NCI-H146 treated with DMSO at 0.1 percent for 48 hours (cell line): ENCODE data around the gene PYGM.
"Not testable (repeated sequence)": the region's sequence is repeated elsewhere in the genome, so short reads cannot be mapped to it uniquely, and the experiment has no call there.

Experiments used
- DNase-seq: peaks from one replicate; lab custom pipeline; 2025; ENCODE audit not compliant: unreplicated experiment; lab: John Stamatoyannopoulos, UW

The PYGM gene

DNA sequence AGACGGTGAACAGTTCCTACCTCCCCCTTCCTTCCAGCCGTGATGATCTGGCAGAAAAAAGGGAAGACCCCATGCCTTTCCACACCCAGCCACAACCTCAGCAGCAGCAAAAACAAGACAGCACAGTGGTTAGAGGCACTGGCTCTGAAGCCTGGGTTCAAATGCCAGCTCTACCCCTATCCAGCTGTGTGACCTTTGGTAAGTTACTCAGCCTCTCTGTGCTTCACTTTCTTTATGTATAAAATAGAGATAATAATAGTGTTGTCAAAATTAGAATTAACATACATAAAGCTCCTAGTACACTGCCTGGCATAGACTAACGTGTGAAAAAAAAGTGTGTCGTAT, 41.0 kb downstream of the PYGM start:
- DNase-seq, result no peak

DNA sequence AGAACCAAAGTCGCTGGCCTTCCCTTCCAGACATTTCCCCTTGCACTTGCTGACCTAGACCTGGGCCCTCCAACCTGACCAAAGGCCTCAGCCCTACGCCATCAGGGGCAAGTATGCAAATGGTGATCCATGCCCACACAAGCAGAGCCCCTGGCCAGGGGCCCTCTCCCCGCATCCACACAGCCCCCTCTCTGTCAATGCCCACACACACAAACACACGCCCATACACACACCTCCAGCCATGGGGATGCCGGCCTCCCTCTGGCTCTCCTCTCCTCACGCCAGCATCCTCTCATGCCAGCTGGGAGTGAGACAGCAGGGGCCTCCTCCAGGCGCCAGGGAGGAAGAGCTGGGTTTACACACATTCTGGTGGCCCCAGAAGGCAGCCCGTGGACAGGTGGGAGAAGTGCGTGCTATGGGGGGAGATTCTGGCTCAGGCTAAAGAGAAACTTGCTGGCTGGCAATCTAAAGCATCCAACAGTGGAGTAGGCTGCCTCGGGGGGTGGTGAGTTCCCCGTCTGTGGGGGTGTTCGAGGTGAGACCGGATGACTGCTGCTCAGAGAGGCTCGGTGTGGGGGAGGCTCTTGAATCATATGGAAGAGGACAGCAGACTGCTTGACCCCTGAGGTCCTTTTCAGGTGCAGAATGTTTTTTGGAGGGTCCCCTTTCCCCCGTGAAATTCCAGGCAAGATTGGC, 41.5 kb downstream of the PYGM start:
- DNase-seq, result no peak

DNA sequence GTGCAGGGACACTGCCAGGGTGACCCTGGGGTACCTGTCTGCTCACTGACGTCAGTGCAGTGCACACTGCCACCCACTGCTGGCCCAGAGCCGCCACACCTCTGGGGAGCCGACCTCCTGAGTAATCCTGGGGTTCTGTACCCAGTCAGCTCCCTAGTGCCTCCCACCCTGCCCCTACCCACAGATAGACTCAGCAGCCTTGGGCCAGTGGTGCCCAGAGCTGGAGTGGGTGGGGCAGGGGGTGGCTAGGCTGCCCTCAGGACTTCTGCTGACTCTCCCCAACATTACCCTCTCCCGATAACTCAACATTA, 42.6 kb downstream of the PYGM start:
- no peak for DNase-seq

GRCh38 chr11:64716473-64717267, 43.1 kb downstream of the PYGM start:
- DNase-seq, result no peak

- no peak for DNase-seq
Measured at GRCh38 chr11:64715756-64716472, 43.9 kb downstream of the PYGM start.

- no peak for DNase-seq
Measured at GRCh38 chr11:64715110-64715509, 44.7 kb downstream of the PYGM start.

- DNase-seq, result no peak
Measured at GRCh38 chr11:64714666-64715065, 45.1 kb downstream of the PYGM start.

- no peak for DNase-seq
Measured at GRCh38 chr11:64713781-64714363, 45.9 kb downstream of the PYGM start.

DNA sequence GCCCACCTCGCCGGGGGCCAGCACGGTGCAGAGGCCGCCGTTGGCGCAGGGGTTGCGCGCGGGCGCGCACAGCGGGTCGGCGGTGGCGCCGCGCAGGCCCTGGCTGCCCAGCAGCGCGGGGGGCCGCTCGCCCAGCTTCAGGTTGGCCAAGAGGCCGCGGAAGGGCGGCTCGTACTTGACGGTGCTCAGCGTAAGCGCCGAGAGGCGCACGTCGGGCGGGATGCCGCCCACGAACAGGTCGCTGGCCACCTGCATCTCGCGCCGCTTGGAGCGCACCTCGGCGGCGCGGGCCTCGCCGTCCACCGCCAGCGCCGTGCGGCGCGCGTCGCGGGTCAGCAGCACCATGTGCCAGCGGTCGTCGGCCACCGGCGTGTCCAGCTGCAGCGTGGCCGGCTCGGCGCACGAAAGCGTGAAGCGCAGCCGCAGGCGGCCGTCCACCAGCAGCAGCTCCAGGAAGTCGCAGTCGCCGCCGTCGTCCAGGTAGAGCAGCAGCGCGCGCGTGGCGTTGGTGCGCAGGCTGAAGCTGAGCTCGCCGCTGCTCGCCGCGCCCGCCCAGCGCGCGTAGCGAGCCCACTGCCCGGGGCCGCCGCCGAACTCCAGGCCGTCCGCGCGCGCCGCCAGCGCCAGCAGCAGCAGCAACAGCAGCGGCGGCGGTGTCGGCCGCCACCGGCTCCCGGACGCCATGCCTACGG, 46.6 kb downstream of the PYGM start:
- no peak for DNase-seq

GRCh38 chr11:64712430-64713015, 47.3 kb downstream of the PYGM start:
- no peak for DNase-seq

GRCh38 chr11:64711956-64712362, 47.8 kb downstream of the PYGM start:
- no peak for DNase-seq

- no peak for DNase-seq
Measured at GRCh38 chr11:64711138-64711955, 48.4 kb downstream of the PYGM start.

DNA sequence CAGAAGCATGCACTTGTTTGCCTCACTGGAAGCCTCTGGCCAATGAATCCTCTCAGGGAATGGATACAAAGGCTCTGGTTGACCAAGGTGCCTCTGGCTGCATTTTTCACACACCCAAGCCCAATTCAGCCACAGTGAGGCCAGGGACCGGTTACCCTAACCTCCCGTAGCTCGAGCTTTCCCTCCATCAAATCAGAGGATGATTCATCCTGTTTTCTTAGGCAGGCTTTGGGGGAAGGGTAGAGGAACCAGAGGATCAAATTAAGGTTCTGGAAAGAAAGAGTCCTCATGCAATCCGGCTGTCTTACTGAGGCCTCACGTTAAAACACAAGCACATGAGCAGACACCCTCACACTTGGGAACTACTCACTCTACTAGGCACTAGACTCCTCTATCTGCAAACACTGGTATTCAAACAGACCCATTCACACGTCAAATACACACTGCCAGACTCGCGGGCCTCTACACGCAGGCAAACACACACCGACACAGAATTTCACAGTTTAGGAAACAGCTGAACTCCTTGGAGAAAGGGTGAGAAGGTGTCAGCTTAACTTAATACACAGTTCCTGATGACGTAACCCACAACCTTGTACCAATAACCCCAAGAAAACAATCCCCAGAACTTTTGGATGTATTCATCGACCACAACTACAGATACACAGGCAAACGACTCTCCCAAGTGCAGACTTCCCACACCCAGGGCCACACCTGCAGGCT, 49.2 kb downstream of the PYGM start:
- DNase-seq, result no peak

- no peak for DNase-seq
Measured at GRCh38 chr11:64705501-64705900, 54.3 kb downstream of the PYGM start.

DNA sequence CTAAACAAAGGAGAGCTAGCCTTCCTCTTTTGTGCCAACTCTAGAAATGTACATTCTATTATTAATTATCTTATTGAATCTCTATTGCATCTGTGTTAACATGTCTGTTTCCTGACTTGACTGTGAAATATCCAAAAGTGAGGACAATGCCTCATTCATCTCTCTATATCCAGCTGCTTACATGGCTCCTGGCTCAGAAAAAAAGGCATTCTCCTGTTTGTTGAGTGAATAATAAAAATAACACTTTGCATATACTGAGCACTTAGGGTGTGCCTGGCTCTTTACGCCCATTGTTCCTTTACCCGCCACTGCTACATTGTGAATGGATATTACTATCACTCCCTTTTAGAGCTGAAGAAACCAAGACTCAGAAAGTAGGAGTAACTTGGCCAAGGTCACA, 56.7 kb downstream of the PYGM start:
- DNase-seq, result no peak

- not testable (repeated sequence) for DNase-seq
Measured at GRCh38 chr11:64701956-64702355, 57.8 kb downstream of the PYGM start.

DNA sequence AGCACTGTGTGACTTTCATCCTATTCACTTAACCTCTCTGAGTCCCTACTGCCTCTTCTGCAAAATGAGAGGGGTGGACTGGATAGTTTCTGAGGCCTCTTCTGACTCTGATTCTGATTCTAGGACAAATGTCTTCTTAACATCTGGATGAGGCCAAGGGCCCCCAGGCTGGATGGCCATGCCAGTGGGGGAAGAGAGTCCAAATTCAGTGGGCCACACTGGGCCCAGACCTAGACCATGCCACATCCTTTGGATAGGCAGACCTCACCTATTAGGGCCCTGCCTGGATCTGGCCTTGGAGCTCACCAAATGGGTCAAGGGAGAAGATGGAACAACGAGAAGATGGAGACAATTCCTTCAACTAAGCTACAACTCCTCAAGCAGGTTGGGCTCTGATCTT, 61.3 kb downstream of the PYGM start:
- DNase-seq, result no peak

DNA sequence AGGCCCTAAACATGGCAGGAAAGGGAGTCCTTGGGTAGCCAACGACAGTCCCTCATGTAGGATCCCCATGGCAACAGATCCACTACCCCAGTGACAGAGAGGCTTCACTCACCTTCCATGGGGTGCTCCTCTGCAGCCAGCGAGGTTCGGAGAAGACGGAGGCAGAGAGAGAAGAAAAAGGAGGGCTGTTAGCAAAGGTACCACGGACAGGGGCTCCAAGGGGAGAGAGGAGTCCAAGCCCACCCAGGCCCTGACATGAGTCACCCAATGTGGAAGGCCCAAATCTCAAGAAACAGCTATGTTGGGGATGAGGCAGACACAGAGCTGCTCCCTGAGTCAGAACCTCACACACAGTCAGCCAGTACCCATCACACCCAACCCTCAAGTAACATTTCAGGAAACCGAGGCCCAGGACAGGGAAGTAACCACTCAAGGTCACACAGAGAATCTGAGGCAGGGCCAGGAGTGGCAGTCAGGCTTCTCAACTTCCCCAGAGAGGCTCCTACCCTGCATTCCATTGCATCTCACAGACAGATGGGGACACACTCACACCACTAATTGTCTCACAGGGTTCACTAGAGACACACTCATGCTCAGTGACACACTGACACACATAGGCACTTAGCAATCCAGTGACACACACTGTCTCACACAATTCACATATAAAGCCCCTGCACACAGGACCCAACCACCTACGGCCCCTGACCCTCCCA, 62.0 kb downstream of the PYGM start:
- DNase-seq, result no peak
